ENCODE data around the gene UCN3.
"Not testable (repeated sequence)": the region's sequence is repeated elsewhere in the genome, so short reads cannot be mapped to it uniquely, and the experiment has no call there.

Gene UCN3

GRCh38 chr10:5380395-5380794, 15.6 kb downstream of the UCN3 start:
- not testable (repeated sequence) for H3K27me3 ChIP-seq (ENCODE audit: control insufficient read depth in 5 of 5, insufficient read depth in 4 of 5, low read length in 5 of 5); H3K9ac ChIP-seq (ENCODE audit: low read length in 5 of 5); H3K36me3 ChIP-seq (ENCODE audit: control insufficient read depth in 5 of 5, insufficient read depth in 5 of 5, low read length in 5 of 5); H3K27ac ChIP-seq (ENCODE audit: low read depth, low read length); H3K4me1 ChIP-seq (ENCODE audit: control insufficient read depth in 5 of 5, insufficient read depth in 5 of 5, low read length in 5 of 5); H3K4me3 ChIP-seq (ENCODE audit: low read depth in 1 of 5, low read length in 5 of 5); H3K9me3 ChIP-seq (ENCODE audit: control insufficient read depth in 5 of 5, low read length in 5 of 5)

GRCh38 chr10:5381187-5381586, 16.4 kb downstream of the UCN3 start:
- H3K36me3 ChIP-seq (ENCODE audit: control insufficient read depth in 5 of 5, insufficient read depth in 5 of 5, low read length in 5 of 5), result no peaks in the 10 kb centered on the region
- no peak overlapping the region for H3K9ac ChIP-seq (ENCODE audit: low read length in 5 of 5)
- H3K27ac ChIP-seq (ENCODE audit: low read depth, low read length), result no peak overlapping the region
- no peaks in the 10 kb centered on the region for H3K9me3 ChIP-seq (ENCODE audit: control insufficient read depth in 5 of 5, low read length in 5 of 5)
- no peak overlapping the region for H3K4me3 ChIP-seq (ENCODE audit: low read depth in 1 of 5, low read length in 5 of 5)
- H3K4me1 ChIP-seq (ENCODE audit: control insufficient read depth in 5 of 5, insufficient read depth in 5 of 5, low read length in 5 of 5), result no peaks in the 10 kb centered on the region
- H3K27me3 ChIP-seq (ENCODE audit: control insufficient read depth in 5 of 5, insufficient read depth in 4 of 5, low read length in 5 of 5), result no peaks in the 10 kb centered on the region

- Histone ChIP-seq H3K4me3 (ENCODE audit: low read depth in 1 of 5, low read length in 5 of 5) (no peak overlapping the region), H3K36me3 (ENCODE audit: control insufficient read depth in 5 of 5, insufficient read depth in 5 of 5, low read length in 5 of 5) (no peaks in the 10 kb centered on the region), H3K9me3 (ENCODE audit: control insufficient read depth in 5 of 5, low read length in 5 of 5) (peaks cover 2 to 18% (median 10%) of the 10 kb centered on the region in 5 donors), H3K4me1 (ENCODE audit: control insufficient read depth in 5 of 5, insufficient read depth in 5 of 5, low read length in 5 of 5) (no peaks in the 10 kb centered on the region), H3K9ac (ENCODE audit: low read length in 5 of 5) (no peak overlapping the region), H3K27ac (ENCODE audit: low read depth, low read length) (no peak overlapping the region), H3K27me3 (ENCODE audit: control insufficient read depth in 5 of 5, insufficient read depth in 4 of 5, low read length in 5 of 5) (no peaks in the 10 kb centered on the region)
Measured at GRCh38 chr10:5385224-5385623, 20.5 kb downstream of the UCN3 start.

- Histone ChIP-seq H3K27ac (ENCODE audit: low read depth, low read length) (no peak overlapping the region), H3K4me1 (ENCODE audit: control insufficient read depth in 5 of 5, insufficient read depth in 5 of 5, low read length in 5 of 5) (no peaks in the 10 kb centered on the region), H3K4me3 (ENCODE audit: low read depth in 1 of 5, low read length in 5 of 5) (no peak overlapping the region), H3K27me3 (ENCODE audit: control insufficient read depth in 5 of 5, insufficient read depth in 4 of 5, low read length in 5 of 5) (no peaks in the 10 kb centered on the region), H3K36me3 (ENCODE audit: control insufficient read depth in 5 of 5, insufficient read depth in 5 of 5, low read length in 5 of 5) (no peaks in the 10 kb centered on the region), H3K9me3 (ENCODE audit: control insufficient read depth in 5 of 5, low read length in 5 of 5) (peaks cover 7 to 36% (median 28%) of the 10 kb centered on the region in 5 donors), H3K9ac (ENCODE audit: low read length in 5 of 5) (no peak overlapping the region)
Measured at GRCh38 chr10:5387169-5387568, 22.4 kb downstream of the UCN3 start.

DNA sequence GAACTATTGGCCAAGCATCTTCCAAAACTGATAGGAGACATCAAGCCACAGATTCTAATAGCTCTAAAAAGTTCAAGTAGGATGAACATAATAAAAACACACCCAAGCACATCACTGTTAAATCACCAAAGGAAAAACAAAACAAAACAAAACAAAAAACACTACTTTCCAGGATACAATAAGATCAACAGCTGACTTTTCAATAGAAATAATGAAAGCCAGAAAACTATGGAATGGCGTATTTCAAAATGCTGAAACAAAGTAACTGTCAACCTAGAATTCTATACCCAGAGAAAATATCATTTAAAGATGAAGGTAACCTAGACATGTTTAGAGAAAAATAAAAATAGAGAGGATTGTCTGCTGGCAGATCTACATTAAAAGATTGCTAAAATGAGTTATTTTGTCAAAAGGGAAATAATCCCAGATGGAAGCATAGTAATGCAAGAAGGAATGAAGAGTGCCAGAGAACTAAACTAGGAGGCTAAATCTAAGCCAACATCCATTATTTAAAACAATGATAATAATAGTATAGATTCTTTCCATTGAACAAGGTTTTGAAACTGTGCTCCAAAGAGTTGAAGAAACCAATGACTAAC, 25.9 kb downstream of the UCN3 start:
- Histone ChIP-seq H3K9ac (ENCODE audit: low read length in 5 of 5) (no peak overlapping the region), H3K4me3 (ENCODE audit: low read depth in 1 of 5, low read length in 5 of 5) (no peak overlapping the region), H3K9me3 (ENCODE audit: control insufficient read depth in 5 of 5, low read length in 5 of 5) (peaks cover 7 to 39% (median 28%) of the 10 kb centered on the region in 5 donors), H3K27me3 (ENCODE audit: control insufficient read depth in 5 of 5, insufficient read depth in 4 of 5, low read length in 5 of 5) (no peaks in the 10 kb centered on the region), H3K36me3 (ENCODE audit: control insufficient read depth in 5 of 5, insufficient read depth in 5 of 5, low read length in 5 of 5) (no peaks in the 10 kb centered on the region), H3K27ac (ENCODE audit: low read depth, low read length) (no peak overlapping the region), H3K4me1 (ENCODE audit: control insufficient read depth in 5 of 5, insufficient read depth in 5 of 5, low read length in 5 of 5) (no peaks in the 10 kb centered on the region)

DNA sequence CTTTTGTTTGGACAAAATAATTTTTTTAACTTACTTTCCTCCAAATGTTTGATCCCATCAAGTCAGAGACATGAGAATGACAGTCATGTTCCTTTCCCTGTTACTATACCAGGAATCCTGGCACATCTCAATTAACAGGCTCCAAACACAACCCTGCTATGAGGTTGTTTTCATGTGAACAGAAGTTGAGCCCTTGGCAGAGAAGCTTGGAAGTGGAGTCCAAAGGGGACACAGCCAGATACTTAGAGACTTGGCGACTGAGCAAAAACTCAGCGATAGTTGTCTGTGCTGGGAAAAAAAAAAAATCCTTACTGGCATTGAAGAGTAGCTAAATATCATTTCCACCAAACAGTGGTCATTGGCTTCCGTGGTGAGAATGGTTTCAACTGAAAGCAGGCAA, 27.0 kb downstream of the UCN3 start:
- Histone ChIP-seq H3K9ac (ENCODE audit: low read length in 5 of 5) (no peak overlapping the region), H3K27ac (ENCODE audit: low read depth, low read length) (no peak overlapping the region), H3K36me3 (ENCODE audit: control insufficient read depth in 5 of 5, insufficient read depth in 5 of 5, low read length in 5 of 5) (no peaks in the 10 kb centered on the region), H3K27me3 (ENCODE audit: control insufficient read depth in 5 of 5, insufficient read depth in 4 of 5, low read length in 5 of 5) (no peaks in the 10 kb centered on the region), H3K4me3 (ENCODE audit: low read depth in 1 of 5, low read length in 5 of 5) (no peak overlapping the region), H3K4me1 (ENCODE audit: control insufficient read depth in 5 of 5, insufficient read depth in 5 of 5, low read length in 5 of 5) (no peaks in the 10 kb centered on the region), H3K9me3 (ENCODE audit: control insufficient read depth in 5 of 5, low read length in 5 of 5) (peaks cover 7 to 39% (median 28%) of the 10 kb centered on the region in 5 donors)

DNA sequence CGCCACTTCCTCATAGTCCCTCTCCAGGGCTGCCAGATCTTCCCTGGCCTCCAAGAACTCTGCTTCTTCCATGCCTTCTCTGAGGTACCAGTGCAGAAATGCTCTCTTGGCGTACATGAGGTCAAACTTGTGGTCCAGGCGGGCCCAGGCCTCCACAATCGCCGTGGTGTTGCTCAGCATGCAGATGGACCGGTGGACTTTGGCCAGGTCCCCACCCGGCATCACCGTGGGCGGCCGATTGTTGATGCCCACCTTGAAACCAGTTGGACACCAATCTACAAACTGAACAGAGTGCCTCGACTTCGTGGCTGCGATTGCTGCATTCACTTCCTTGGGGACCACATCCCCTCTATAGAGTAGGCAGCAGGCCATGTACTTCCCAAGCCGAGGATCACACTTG, 28.8 kb downstream of the UCN3 start:
- H3K4me3 ChIP-seq (ENCODE audit: low read depth in 1 of 5, low read length in 5 of 5), result no peak overlapping the region
- H3K4me1 ChIP-seq (ENCODE audit: control insufficient read depth in 5 of 5, insufficient read depth in 5 of 5, low read length in 5 of 5), result no peaks in the 10 kb centered on the region
- peaks cover 7 to 37% (median 28%) of the 10 kb centered on the region in 5 donors for H3K9me3 ChIP-seq (ENCODE audit: control insufficient read depth in 5 of 5, low read length in 5 of 5)
- no peaks in the 10 kb centered on the region for H3K27me3 ChIP-seq (ENCODE audit: control insufficient read depth in 5 of 5, insufficient read depth in 4 of 5, low read length in 5 of 5)
- H3K9ac ChIP-seq (ENCODE audit: low read length in 5 of 5), result no peak overlapping the region
- H3K36me3 ChIP-seq (ENCODE audit: control insufficient read depth in 5 of 5, insufficient read depth in 5 of 5, low read length in 5 of 5), result no peaks in the 10 kb centered on the region
- no peak overlapping the region for H3K27ac ChIP-seq (ENCODE audit: low read depth, low read length)

DNA sequence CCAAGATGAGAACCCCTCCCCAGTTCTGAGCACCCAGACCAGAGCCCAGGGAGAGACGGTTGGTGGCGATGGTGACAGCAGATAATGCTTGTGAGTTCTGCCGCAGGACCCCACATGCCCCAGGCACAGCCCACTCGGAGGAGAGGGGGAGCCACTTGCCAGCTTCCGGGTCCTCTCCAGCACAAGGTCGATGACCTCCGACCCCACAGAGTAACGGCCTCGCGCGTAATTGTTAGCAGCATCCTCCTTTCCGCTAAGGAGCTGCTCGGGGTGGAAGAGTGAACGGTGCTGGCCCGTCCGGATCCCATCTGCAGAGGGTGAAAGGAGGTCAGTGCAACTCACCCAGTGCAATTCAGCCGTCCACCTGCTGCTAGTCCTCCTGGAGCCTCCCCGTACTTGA, 30.4 kb downstream of the UCN3 start:
- Histone ChIP-seq H3K9me3 (ENCODE audit: control insufficient read depth in 5 of 5, low read length in 5 of 5) (peaks cover 5 to 24% (median 17%) of the 10 kb centered on the region in 5 donors), H3K4me1 (ENCODE audit: control insufficient read depth in 5 of 5, insufficient read depth in 5 of 5, low read length in 5 of 5) (no peaks in the 10 kb centered on the region), H3K9ac (ENCODE audit: low read length in 5 of 5) (no peak overlapping the region), H3K27ac (ENCODE audit: low read depth, low read length) (no peak overlapping the region), H3K27me3 (ENCODE audit: control insufficient read depth in 5 of 5, insufficient read depth in 4 of 5, low read length in 5 of 5) (no peaks in the 10 kb centered on the region), H3K36me3 (ENCODE audit: control insufficient read depth in 5 of 5, insufficient read depth in 5 of 5, low read length in 5 of 5) (no peaks in the 10 kb centered on the region), H3K4me3 (ENCODE audit: low read depth in 1 of 5, low read length in 5 of 5) (no peak overlapping the region)

DNA sequence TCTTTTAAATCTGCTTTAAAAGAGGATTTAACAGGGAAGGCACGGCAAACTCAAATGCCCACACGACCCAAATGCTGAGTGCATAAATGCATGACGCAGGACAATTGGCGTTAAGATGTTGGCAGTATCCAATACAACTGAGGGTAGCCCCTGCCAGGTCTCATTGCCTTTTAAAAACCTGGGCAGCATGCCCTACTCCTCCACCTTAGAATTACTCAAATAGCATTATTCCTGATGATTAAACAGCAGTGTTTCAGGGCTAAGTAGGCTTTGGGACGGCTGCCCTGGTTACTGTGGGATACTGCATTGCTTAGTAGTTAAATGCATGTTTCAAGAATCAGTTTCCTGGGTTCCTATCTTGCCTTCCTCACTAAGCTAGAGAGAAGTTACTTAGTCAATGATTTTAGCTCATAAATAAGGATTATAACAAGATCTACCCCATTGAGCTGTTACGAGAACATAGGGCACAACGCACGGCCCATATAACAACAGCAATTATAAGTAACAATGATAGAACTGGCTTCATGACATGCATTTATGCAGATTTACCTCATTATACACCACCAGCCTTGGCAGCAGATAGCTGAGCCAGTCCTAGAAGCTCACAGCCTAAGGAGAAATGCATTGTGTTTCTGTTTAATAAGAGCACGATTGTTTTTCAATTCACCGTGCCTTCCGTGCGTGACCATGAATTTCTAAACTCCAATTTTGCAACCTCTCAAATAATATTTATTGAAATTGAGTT, 32.0 kb downstream of the UCN3 start:
- Histone ChIP-seq H3K9ac (ENCODE audit: low read length in 5 of 5) (no peak overlapping the region), H3K4me3 (ENCODE audit: low read depth in 1 of 5, low read length in 5 of 5) (no peak overlapping the region), H3K27ac (ENCODE audit: low read depth, low read length) (no peak overlapping the region)

DNA sequence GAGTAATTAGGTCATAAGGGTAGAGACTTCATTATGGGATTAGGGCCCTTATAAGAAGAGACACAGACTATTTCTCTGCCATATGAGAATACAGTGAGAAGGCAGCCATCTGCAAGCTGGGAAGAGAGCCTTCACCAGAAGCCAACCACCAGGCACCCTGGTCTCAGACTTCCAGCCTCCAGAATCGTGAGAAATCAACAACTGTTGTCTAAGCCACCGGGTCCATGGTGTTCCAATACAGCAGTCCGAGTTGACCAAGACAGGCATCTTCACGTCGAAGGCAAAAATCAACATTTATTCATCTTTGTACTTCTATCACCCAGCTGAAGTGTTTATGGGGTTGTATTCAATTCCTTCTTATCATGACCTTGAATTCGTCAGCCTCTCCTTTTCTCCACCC, 34.6 kb downstream of the UCN3 start:
- no peaks in the 10 kb centered on the region for H3K9me3 ChIP-seq (ENCODE audit: control insufficient read depth in 5 of 5, low read length in 5 of 5)
- no peak overlapping the region for H3K27ac ChIP-seq (ENCODE audit: low read depth, low read length)
- H3K9ac ChIP-seq (ENCODE audit: low read length in 5 of 5), result no peak overlapping the region
- H3K4me1 ChIP-seq (ENCODE audit: control insufficient read depth in 5 of 5, insufficient read depth in 5 of 5, low read length in 5 of 5), result no peaks in the 10 kb centered on the region
- H3K4me3 ChIP-seq (ENCODE audit: low read depth in 1 of 5, low read length in 5 of 5), result no peak overlapping the region
- no peaks in the 10 kb centered on the region for H3K36me3 ChIP-seq (ENCODE audit: control insufficient read depth in 5 of 5, insufficient read depth in 5 of 5, low read length in 5 of 5)
- H3K27me3 ChIP-seq (ENCODE audit: control insufficient read depth in 5 of 5, insufficient read depth in 4 of 5, low read length in 5 of 5), result peaks cover 0 to 3% (median 0%) of the 10 kb centered on the region in 5 donors

More for the DNA sequence above, 32.0 kb downstream of the UCN3 start:
- Histone ChIP-seq H3K36me3 (ENCODE audit: control insufficient read depth in 5 of 5, insufficient read depth in 5 of 5, low read length in 5 of 5) (no peaks in the 10 kb centered on the region), H3K4me1 (ENCODE audit: control insufficient read depth in 5 of 5, insufficient read depth in 5 of 5, low read length in 5 of 5) (no peaks in the 10 kb centered on the region), H3K27me3 (ENCODE audit: control insufficient read depth in 5 of 5, insufficient read depth in 4 of 5, low read length in 5 of 5) (peaks cover 0 to 3% (median 0%) of the 10 kb centered on the region in 5 donors), H3K9me3 (ENCODE audit: control insufficient read depth in 5 of 5, low read length in 5 of 5) (peaks cover under 1 to 10% (median 5%) of the 10 kb centered on the region in 5 donors)

Data from subcutaneous abdominal adipose tissue (tissue), 5 donors.